Colon (tissue), 2 donors: ENCODE data around the gene MAN1B1.

Source experiments
- FAIRE-seq: peaks from 2 replicates; lab custom pipeline; 2012; peaks lifted over from hg19 to GRCh38; lab: Jason Lieb, UNC
- donor health status: control.
- donor health status: control.

Gene MAN1B1

GRCh38 chr9:137085920-137086530, 760 bp upstream of the MAN1B1 start:
- FAIRE-seq = no peak

DNA sequence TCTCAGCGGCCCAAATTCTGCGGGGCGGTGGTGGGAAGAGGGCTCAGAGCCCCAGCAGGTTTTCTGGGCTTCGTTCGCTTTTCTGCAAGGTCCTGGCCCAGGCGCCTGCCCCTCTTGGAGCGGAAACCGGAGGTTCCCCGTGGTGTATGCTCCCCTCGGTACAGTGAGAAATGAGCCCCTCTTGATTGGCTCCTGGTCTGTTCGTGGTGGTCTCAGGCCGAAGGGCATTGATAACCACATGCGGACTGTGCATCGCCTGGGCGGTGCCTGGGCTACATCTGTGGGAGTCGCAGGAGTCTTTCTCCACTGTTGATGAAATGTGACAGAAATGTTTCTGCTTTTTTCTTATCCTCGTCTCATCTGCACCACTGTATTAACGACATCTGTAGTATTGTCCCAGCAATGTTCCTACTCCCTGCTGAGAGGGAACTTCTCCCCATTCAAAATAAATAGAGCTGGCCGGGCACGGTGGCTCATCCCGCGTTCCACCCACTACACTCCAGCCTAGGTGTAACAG, 682 bp downstream of the MAN1B1 start:
- no peak for FAIRE-seq

DNA sequence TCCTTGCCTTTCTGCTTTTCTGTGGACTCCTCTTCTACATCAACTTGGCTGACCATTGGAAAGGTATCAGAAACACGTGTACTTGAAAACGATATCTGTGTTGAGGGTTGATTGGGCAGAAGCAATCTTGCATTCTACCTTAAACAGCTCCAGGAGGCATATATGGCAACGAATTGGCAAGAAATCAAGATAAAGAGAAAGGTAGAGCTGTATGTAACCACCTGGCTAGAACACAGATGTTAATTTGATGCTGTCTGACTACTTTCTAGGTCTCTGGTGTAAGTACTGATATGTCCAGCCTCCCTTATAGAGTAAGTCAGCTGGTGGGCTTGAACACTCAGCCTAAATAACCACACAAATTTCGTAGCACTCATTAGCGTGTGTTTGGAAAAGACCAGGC, 1.3 kb downstream of the MAN1B1 start:
- no peak for FAIRE-seq

GRCh38 chr9:137089232-137089947, 2.6 kb downstream of the MAN1B1 start:
- FAIRE-seq = no peak

DNA sequence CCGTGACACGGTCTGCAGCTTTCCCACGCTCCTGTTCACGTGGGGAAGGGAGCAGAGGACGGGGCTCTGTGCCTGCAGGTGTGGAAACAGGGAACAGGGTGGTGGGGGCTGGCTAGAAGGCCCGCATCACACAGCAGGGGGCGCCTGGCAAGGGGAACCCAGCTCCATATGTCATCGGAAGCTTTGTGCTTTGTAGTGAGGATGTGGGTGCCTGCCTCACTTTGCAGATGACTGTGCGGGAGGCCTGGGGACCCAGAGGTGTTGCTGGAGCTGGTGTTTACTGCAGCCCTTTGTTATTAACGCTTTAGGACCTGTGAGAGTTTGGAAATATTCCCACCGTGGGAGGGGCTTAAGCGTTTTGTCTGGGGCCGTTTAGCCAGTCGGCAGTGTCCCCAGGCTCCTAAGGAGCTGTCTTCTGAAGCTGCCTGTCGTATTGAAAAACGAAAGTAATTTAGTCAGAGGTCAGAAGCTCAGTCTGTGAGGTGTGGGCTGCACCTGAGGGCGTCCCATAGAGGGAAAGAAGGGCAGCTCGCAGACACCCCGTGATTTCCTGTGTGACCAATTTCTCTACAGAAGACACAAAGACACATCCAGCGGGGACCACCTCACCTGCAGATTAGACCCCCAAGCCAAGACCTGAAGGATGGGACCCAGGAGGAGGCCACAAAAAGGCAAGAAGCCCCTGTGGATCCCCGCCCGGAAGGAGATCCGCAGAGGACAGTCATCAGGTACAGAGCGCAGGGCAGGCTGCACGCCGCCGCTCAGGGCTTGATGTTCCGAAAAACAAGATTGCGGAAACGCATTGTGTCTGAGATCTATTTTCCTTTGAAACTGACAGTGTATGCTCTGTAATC, 9.1 kb downstream of the MAN1B1 start:
- no peak for FAIRE-seq

- FAIRE-seq = no peak
These were observed 10.2 kb downstream of the MAN1B1 start for GRCh38 chr9:137096785-137097546.

GRCh38 chr9:137097761-137098462, 11.1 kb downstream of the MAN1B1 start:
- FAIRE-seq = no peak

DNA sequence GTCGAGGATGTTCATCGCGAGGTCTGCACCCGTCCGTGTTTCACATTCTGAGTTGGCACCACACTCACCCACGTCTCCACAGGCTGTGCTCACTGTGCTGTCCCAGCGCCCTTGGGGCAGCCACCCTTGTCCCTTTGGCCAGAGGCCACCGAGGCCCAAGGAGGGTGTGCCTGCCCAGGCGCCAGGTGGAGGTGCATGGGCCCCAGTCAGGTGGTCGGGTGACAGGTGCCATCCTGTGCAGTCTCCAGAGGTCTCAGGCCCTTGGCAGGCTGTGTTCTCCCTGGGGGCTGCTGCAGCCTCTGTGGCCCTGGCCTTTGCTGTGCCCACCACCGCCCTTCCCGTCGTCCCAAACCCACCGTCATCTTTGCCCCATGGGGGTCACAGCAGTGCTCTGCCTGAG, 12.4 kb downstream of the MAN1B1 start:
- FAIRE-seq = no peak

DNA sequence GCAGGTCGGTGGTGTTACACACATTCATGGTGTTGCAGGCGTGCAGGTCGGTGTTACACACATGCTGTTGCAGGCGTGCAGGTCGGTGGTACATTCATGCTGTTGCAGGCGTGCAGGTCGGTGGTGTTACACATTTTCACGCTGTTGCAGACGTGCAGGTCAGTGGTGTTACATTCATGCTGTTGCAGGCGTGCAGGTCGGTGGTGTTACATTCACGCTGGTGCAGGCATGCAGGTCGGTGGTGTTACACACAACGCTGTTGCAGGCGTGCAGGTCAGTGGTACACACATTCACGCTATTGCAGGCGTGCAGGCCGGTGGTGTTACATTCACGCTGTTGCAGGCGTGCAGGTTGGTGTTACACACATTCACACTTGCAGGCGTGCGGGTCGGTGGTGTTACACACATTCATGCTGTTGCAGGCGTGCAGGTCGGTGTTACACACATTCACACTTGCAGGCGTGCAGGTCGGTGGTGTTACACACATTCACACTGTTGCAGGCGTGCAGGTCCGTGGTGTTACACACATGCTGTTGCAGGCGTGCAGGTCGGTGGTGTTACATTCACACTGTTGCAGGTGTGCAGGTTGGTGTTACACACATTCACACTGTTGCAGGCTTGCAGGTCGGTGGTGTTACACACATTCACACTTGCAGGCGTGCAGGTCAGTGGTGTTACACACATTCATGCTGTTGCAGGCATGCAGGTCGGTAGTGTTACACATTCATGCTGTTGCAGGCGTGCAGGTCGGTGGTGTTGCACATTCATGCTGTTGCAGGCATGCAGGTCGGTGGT, 16.6 kb downstream of the MAN1B1 start:
- no peak for FAIRE-seq

- no peak for FAIRE-seq
These were observed 19.3 kb downstream of the MAN1B1 start for GRCh38 chr9:137105814-137106661.

GRCh38 chr9:137106662-137107250, 20.0 kb downstream of the MAN1B1 start:
- FAIRE-seq = no peak

- FAIRE-seq = no peak
These were observed 20.6 kb downstream of the MAN1B1 start for GRCh38 chr9:137107312-137107921.

DNA sequence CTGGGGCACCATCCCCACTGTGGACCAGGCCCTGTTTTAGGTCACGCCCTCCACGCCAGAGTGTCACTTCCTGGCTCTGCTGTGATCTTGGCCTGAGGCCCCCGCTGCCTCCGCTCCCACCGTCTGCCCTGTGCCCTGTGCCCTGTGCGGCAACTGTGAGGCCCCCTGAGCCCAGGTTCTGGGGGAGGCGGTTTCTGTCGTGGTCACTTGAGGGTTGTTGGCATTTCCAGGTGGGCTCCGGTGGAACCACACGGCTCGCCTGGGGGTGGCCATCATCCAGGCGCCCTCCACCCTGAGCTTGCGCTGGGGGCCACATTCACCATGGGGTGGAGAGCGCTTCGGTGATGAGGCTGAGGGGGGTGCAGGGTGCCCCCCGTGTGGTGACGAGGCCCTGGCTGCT, 21.2 kb downstream of the MAN1B1 start:
- FAIRE-seq = no peak

DNA sequence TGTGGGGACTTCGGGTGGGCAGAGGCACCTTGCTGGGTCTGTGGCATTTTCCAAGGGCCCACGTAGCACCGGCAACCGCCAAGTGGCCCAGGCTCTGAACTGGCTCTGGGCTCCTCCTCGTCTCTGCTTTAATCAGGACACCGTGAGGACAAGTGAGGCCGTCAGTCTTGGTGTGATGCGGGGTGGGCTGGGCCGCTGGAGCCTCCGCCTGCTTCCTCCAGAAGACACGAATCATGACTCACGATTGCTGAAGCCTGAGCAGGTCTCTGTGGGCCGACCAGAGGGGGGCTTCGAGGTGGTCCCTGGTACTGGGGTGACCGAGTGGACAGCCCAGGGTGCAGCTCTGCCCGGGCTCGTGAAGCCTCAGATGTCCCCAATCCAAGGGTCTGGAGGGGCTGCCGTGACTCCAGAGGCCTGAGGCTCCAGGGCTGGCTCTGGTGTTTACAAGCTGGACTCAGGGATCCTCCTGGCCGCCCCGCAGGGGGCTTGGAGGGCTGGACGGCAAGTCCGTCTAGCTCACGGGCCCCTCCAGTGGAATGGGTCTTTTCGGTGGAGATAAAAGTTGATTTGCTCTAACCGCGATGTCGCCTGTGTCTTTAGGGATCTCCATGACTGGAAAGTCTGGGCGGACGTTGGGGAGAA, 21.9 kb downstream of the MAN1B1 start:
- FAIRE-seq = no peak

GRCh38 chr9:137109250-137110146, 22.7 kb downstream of the MAN1B1 start:
- FAIRE-seq = no peak

- FAIRE-seq = no peak
These were observed 23.5 kb downstream of the MAN1B1 start for GRCh38 chr9:137110147-137110910.
